Osteocyte (in vitro differentiated cells): ENCODE data around the gene RIMS4. TPM values are rescaled to one million over a fixed set of nuclear protein-coding genes. Genes with fewer than 3 reads are reported as not detected.

Experiments used
- DNase-seq: peaks from one replicate; pipeline ENCODE4 v3.0.0; 2021; ENCODE audit warnings: mixed read lengths; ENCODE audit not compliant: unreplicated experiment; ENCODE audit errors: extremely low spot score
- H3K27ac Mint-ChIP-seq: one replicate; pipeline ENCODE4 v1.8.0; 2021; ENCODE audit warnings: mild to moderate bottlenecking, mixed read lengths; ENCODE audit not compliant: unreplicated experiment
- H3K27me3 Mint-ChIP-seq: one replicate; pipeline ENCODE4 v1.8.0; 2021; ENCODE audit warnings: mixed read lengths; ENCODE audit not compliant: unreplicated experiment
- H3K36me3 Mint-ChIP-seq: one replicate; pipeline ENCODE4 v1.8.0; 2021; ENCODE audit warnings: mixed read lengths; ENCODE audit not compliant: unreplicated experiment
- H3K4me1 Mint-ChIP-seq: one replicate; pipeline ENCODE4 v1.8.0; 2021; ENCODE audit warnings: mixed read lengths; ENCODE audit not compliant: unreplicated experiment
- H3K4me3 Mint-ChIP-seq: one replicate; pipeline ENCODE4 v1.8.0; 2021; ENCODE audit warnings: mild to moderate bottlenecking, moderate library complexity, mixed read lengths; ENCODE audit not compliant: unreplicated experiment
- H3K9me3 Mint-ChIP-seq: one replicate; pipeline ENCODE4 v1.8.0; 2021; ENCODE audit warnings: mixed read lengths; ENCODE audit not compliant: unreplicated experiment
- CTCF ChIP-seq: fragments of 200-600 bp; sonication (generic); IDR thresholded peaks from 2 replicates; pipeline ENCODE4 v1.5.0; 2021; ENCODE audit warnings: antibody characterized with exemption, mild to moderate bottlenecking, moderate library complexity
- total RNA-seq: library from RNA; stranded (reverse); gene quantifications from 2 replicates; pipeline ENCODE4 v1.2.1, GENCODE V29; 2021

Gene RIMS4
- total RNA-seq, 1 donor from 2014 or later = 0.75 TPM

GRCh38 chr20:44723391-44723790 lies 87.0 kb downstream of the RIMS4 start:
- TF ChIP-seq CTCF = no peak
- Mint-ChIP-seq H3K27ac (peak overlapping the region; percentile 72), H3K27me3 (no peaks in the 10 kb centered on the region), H3K4me3 (no peak overlapping the region), H3K9me3 (no peaks in the 10 kb centered on the region), H3K36me3 (no peaks in the 10 kb centered on the region), H3K4me1 (peaks cover 43% of the 10 kb centered on the region)
- DNase-seq = no peak

- no peak for DNase-seq
- no peak for TF ChIP-seq CTCF
- Mint-ChIP-seq H3K4me3 (no peak overlapping the region), H3K27me3 (no peaks in the 10 kb centered on the region), H3K27ac (peak overlapping the region; percentile 72), H3K4me1 (peaks cover 41% of the 10 kb centered on the region), H3K36me3 (no peaks in the 10 kb centered on the region), H3K9me3 (no peaks in the 10 kb centered on the region)
Observed at GRCh38 chr20:44722990-44723389, 87.4 kb downstream of the RIMS4 start.

- Mint-ChIP-seq H3K36me3 (no peaks in the 10 kb centered on the region), H3K27me3 (no peaks in the 10 kb centered on the region), H3K4me1 (peaks cover 44% of the 10 kb centered on the region), H3K4me3 (no peak overlapping the region), H3K27ac (peak overlapping the region; percentile 98), H3K9me3 (no peaks in the 10 kb centered on the region)
- no peak for DNase-seq
- no peak for TF ChIP-seq CTCF
Observed at GRCh38 chr20:44721785-44722054, 88.6 kb downstream of the RIMS4 start.

- Mint-ChIP-seq H3K9me3 (no peaks in the 10 kb centered on the region), H3K27me3 (no peaks in the 10 kb centered on the region), H3K4me1 (peaks cover 49% of the 10 kb centered on the region), H3K27ac (peak overlapping the region; percentile 98), H3K36me3 (no peaks in the 10 kb centered on the region), H3K4me3 (no peak overlapping the region)
- no peak for DNase-seq
- no peak for TF ChIP-seq CTCF
Observed at GRCh38 chr20:44720997-44721784, 89.2 kb downstream of the RIMS4 start.

- Mint-ChIP-seq H3K9me3 (no peaks in the 10 kb centered on the region), H3K4me1 (peaks cover 55% of the 10 kb centered on the region), H3K4me3 (no peak overlapping the region), H3K36me3 (no peaks in the 10 kb centered on the region), H3K27ac (peak overlapping the region; percentile 98), H3K27me3 (no peaks in the 10 kb centered on the region)
- DNase-seq = no peak
- no peak for TF ChIP-seq CTCF
Observed at GRCh38 chr20:44720621-44720996, 89.7 kb downstream of the RIMS4 start.
